GM12864 (cell line): ENCODE measurements around the gene NDRG2.

Experiments used
- DNase-seq: peaks from one replicate; pipeline ENCODE4 v3.0.0-alpha.2; 2011; ENCODE audit warnings: low read depth
- H3K4me3 ChIP-seq: 2 replicates; pipeline ENCODE4 v1.5.1; 2011; ENCODE audit warnings: mild to moderate bottlenecking, low read depth, low read length, control low read depth
- TF ChIP-seq, protein P1 (sequence below): IDR thresholded peaks from 2 replicates; pipeline ENCODE4 v1.5.1; 2011; ENCODE audit warnings: low read depth, mild to moderate bottlenecking, moderate library complexity, low read length, control low read depth, inconsistent platforms; ENCODE audit errors: missing control alignments

Gene NDRG2

DNA sequence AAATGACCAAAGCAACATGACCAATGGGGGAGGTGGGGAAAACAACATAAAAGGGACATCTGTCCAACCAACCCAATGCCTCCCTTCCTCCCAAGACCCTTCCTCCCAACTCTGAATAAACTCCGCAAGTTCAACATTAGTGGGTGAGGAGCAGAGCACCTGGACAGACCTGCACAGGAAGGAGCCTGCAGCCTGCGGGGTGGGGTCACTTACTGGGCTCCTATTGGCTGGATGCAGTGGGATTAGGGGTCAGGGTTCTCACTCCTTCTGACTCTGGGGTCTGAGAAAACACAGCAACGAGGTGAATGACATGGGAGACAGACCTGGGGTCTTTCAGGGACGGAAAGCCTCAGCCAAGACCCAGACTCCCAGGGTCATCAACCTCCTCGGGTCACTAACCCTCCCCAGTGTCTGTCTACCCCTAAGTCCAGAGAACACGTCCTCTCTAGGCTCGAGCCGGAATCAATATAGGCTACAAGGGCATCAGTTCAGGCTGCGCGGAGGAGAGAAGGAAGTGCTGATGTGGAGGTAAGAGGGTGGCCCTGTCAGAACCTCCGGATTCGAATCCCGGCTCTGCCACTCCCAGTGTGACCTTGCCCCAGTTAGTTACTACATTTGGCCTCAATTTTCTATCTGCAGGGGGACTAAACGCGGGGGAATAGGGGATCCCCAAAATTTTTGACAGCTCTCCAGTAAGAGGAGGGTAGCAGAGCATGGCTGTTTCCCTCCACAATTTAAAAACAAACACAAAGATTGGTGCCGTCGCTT, 860 bp downstream of the NDRG2 start:
- H3K4me3 ChIP-seq = no peak overlapping the region
- DNase-seq = no peak
- TF ChIP-seq, protein P1, sequence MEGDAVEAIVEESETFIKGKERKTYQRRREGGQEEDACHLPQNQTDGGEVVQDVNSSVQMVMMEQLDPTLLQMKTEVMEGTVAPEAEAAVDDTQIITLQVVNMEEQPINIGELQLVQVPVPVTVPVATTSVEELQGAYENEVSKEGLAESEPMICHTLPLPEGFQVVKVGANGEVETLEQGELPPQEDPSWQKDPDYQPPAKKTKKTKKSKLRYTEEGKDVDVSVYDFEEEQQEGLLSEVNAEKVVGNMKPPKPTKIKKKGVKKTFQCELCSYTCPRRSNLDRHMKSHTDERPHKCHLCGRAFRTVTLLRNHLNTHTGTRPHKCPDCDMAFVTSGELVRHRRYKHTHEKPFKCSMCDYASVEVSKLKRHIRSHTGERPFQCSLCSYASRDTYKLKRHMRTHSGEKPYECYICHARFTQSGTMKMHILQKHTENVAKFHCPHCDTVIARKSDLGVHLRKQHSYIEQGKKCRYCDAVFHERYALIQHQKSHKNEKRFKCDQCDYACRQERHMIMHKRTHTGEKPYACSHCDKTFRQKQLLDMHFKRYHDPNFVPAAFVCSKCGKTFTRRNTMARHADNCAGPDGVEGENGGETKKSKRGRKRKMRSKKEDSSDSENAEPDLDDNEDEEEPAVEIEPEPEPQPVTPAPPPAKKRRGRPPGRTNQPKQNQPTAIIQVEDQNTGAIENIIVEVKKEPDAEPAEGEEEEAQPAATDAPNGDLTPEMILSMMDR = no peak

DNA sequence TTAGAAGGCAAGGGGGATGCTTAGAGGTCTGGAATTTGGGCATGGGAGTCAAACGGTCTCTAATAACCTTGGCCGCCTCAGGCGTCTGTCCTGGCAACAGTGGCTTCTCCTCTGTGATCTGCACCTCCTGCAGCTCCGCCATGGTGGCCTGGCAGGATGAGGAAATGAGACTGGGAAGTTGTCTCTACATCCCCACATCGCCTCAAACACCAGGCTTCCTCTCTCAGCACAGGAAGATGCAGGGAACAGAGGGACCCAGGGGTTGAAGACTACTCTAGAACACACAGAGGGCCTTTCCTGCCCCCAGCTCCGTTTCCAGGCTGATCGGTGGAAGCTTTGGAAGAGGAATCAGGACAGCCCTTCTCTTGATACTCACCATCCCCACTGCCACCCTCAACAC, 1.7 kb downstream of the NDRG2 start:
- TF ChIP-seq, protein P1 = no peak
- DNase-seq = no peak
- H3K4me3 ChIP-seq = no peak overlapping the region

DNA sequence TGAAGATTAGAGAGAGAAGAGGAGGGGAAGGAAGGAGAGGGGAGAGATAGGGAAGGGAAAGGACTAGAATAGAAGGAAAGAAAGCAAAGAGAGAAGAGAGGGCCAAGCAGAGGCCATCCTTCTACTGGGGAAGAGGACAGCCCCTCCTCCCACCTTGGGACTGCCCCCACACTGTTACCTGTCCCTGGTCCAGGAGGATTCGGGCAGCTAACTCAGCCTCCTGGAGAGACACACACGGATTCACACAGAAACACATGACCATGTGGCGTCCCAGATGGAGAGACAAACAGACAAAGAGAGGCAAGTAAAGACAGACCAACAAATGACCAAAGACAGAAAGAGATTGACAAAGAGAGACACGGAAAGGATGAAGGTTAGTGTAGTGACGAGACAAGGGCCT, 2.2 kb downstream of the NDRG2 start:
- H3K4me3 ChIP-seq = no peak overlapping the region
- DNase-seq = no peak
- TF ChIP-seq, protein P1 = no peak

DNA sequence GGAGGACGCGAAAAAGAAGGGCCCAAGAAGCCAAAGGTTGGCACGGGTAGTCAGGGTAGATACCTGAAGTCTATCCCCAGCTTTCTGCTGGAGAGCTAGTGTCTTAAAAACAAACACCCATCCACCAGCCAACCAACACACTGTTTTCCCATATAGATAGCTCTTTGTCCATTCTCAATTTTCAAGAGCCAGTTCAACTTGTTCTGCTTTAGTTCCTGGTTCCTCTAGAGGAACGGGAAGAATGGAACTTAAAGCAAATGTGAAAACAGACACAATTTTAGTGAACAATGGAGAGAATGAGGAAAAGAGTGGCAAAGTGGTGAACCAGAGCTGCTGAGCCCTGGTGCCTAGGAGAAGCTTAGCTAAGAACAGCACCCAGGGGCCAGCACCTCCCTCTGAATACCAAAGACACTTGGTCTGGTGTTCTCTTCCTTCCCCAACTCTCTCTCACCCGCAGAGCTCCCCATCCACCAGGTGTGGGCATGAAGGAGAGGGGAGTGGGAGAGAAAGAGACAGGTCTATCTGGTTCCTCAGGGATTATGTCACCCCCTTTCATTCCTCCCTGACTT, 3.8 kb downstream of the NDRG2 start:
- no peak for DNase-seq
- no peak overlapping the region for H3K4me3 ChIP-seq
- TF ChIP-seq, protein P1 = no peak

DNA sequence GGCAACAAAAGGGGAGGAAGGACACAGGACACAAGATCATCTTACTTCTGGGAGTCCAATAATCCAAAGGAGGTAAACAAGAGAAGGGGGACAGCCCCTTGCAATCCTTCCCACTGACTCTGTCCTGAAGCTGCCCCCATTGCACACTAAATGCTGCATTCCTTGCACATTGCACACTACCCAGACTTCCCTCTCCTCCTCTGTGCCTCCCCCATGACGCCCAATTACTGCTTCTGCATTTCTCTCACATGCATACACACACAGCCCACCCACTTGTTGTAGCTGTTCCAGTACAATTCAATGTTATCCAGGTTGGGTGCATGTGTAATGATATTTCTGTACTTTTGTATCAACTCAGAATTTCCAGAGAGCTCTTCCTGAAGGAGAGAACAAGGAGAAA, 5.5 kb downstream of the NDRG2 start:
- no peak for DNase-seq
- TF ChIP-seq, protein P1 = no peak
- H3K4me3 ChIP-seq = no peak overlapping the region

DNA sequence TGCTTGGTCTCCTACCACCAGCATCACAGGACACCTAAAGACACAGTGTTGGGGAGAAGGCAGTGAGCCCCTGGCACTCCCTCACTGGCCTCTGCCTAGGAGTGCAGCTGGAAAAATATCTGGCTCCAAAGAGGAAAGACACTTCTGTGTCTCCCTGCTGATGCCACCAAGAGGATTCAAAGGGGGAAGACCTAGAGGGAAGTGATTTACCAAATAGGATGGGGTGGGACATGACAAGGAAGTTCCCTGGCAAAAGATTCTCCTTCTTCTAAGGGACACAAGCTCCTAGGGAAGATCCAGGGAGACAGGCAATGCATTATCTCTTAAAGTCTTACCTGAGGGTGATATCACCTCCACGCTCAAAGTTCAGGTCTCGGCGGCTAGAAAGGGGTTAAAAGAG, 6.1 kb downstream of the NDRG2 start:
- TF ChIP-seq, protein P1 = no peak

DNA sequence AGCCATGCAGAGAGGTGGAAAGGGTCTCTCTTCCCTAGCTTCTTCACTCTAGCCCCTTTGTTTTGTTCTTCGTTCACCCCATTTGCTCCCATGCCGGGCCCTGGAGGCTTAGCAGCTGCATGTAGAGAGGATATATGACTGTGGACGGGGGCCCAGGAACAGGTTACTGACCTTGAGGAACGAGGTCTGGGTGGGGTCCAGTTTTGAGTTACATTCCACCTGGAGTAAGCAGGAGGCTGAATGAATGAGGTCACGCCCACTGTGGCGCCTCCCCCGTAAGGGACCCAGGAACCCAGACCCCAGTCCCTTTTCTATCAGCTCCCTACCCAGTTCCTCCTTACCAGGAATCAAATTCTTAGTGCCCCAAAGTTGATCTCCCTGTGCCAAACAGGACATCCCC, 6.6 kb downstream of the NDRG2 start:
- H3K4me3 ChIP-seq = no peak overlapping the region
- TF ChIP-seq, protein P1 = no peak
- DNase-seq = no peak

More for the DNA sequence above, 6.1 kb downstream of the NDRG2 start:
- no peak overlapping the region for H3K4me3 ChIP-seq
- DNase-seq = no peak
